WTC11 (cell line): ENCODE results near the gene TMPRSS6. TPM values are rescaled to one million over a fixed set of nuclear protein-coding genes. Genes with fewer than 3 reads are reported as not detected.

Experiments
- ATAC-seq: fragments of 200-7000 bp; cut with Tn5 transposase; 2 replicates; pipeline ENCODE4 v1.10.0; 2021; ENCODE audit warnings: mild to moderate bottlenecking, moderate library complexity
- CTCF ChIA-PET: fragments of 300-600 bp; sonication (Branson Sonifier 250); formaldehyde crosslinking; loops from one replicate; lab custom pipeline; 2021; ENCODE audit warnings: antibody characterized with exemption; lab: Charles Lee
- POLR2A ChIA-PET: fragments of 350-600 bp; sonication (Branson Sonifier 250); formaldehyde crosslinking; loops from one replicate; lab custom pipeline; 2021; ENCODE audit warnings: antibody characterized with exemption; lab: Charles Lee
- DNase-seq: peaks from one replicate; pipeline ENCODE4 v3.0.0; 2021; ENCODE audit warnings: low spot score
- H3K27ac Mint-ChIP-seq: 2 replicates; pipeline ENCODE4 v1.8.0; 2021; ENCODE audit warnings: mixed read lengths
- H3K27me3 Mint-ChIP-seq: 2 replicates; pipeline ENCODE4 v1.8.0; 2021; ENCODE audit warnings: low read depth, mild to moderate bottlenecking, moderate library complexity, mixed read lengths
- H3K36me3 Mint-ChIP-seq: 2 replicates; pipeline ENCODE4 v1.8.0; 2021; ENCODE audit warnings: mixed read lengths
- H3K4me1 Mint-ChIP-seq: 2 replicates; pipeline ENCODE4 v1.8.0; 2022; ENCODE audit warnings: mixed read lengths
- H3K4me3 Mint-ChIP-seq: 2 replicates; pipeline ENCODE4 v1.8.0; 2021; ENCODE audit warnings: mild to moderate bottlenecking, moderate library complexity, mixed read lengths
- H3K9me3 Mint-ChIP-seq: 2 replicates; pipeline ENCODE4 v1.8.0; 2021; ENCODE audit warnings: mixed read lengths
- AFF4 ChIP-seq: sonication (generic); formaldehyde crosslinking; IDR thresholded peaks from 2 replicates; pipeline ENCODE4 v1.8.1; 2023; ENCODE audit warnings: mild to moderate bottlenecking, missing genetic modification reagents, borderline replicate concordance
- AR ChIP-seq: fragments of 250-450 bp; sonication (Bioruptor Pico); IDR thresholded peaks from 2 replicates; pipeline ENCODE4 v1.9.0; 2021; ENCODE audit warnings: mild to moderate bottlenecking
- CREM ChIP-seq: sonication (generic); formaldehyde crosslinking; IDR thresholded peaks from 2 replicates; pipeline ENCODE4 v1.8.1; 2022; ENCODE audit warnings: mild to moderate bottlenecking, missing genetic modification reagents, moderate library complexity
- E2F1 ChIP-seq: sonication (generic); formaldehyde crosslinking; IDR thresholded peaks from 2 replicates; pipeline ENCODE4 v1.8.0; 2022; ENCODE audit warnings: mild to moderate bottlenecking, missing genetic modification reagents
- E2F5 ChIP-seq: sonication (generic); formaldehyde crosslinking; IDR thresholded peaks from 2 replicates; pipeline ENCODE4 v1.8.1; 2022; ENCODE audit warnings: mild to moderate bottlenecking, moderate library complexity, missing genetic modification reagents
- ETV6 ChIP-seq: sonication (generic); formaldehyde crosslinking; IDR thresholded peaks from 2 replicates; pipeline ENCODE4 v1.8.1; 2022; ENCODE audit warnings: mild to moderate bottlenecking, missing genetic modification reagents
- GABPB1 ChIP-seq: sonication (generic); formaldehyde crosslinking; IDR thresholded peaks from 2 replicates; pipeline ENCODE4 v1.8.1; 2023; ENCODE audit warnings: mild to moderate bottlenecking, missing genetic modification reagents
- JUN ChIP-seq: sonication (generic); formaldehyde crosslinking; IDR thresholded peaks from 2 replicates; pipeline ENCODE4 v1.8.0; 2023; ENCODE audit warnings: mild to moderate bottlenecking, missing genetic modification reagents
- MYBL2 ChIP-seq: sonication (generic); formaldehyde crosslinking; IDR thresholded peaks from 2 replicates; pipeline ENCODE4 v1.8.1; 2023; ENCODE audit warnings: mild to moderate bottlenecking, moderate library complexity, missing genetic modification reagents
- NFE2L1 ChIP-seq: sonication (generic); formaldehyde crosslinking; IDR thresholded peaks from 2 replicates; pipeline ENCODE4 v1.8.1; 2023; ENCODE audit warnings: missing genetic modification reagents
- NR1H2 ChIP-seq: sonication (generic); formaldehyde crosslinking; IDR thresholded peaks from 2 replicates; pipeline ENCODE4 v1.9.0; 2021; ENCODE audit warnings: mild to moderate bottlenecking, moderate library complexity, missing genetic modification reagents
- OVOL2 ChIP-seq: fragments of 250-450 bp; sonication (Bioruptor Pico); IDR thresholded peaks from 2 replicates; pipeline ENCODE4 v1.9.0; 2021; ENCODE audit warnings: mild to moderate bottlenecking, borderline replicate concordance
- STAT6 ChIP-seq: sonication (generic); formaldehyde crosslinking; conservative IDR thresholded peaks from 2 replicates; pipeline ENCODE4 v1.8.1; 2023; ENCODE audit warnings: mild to moderate bottlenecking, low read depth, missing genetic modification reagents, moderate library complexity
- TP53 ChIP-seq: sonication (generic); formaldehyde crosslinking; IDR thresholded peaks from 2 replicates; pipeline ENCODE4 v1.8.1; 2023; ENCODE audit warnings: mild to moderate bottlenecking, missing genetic modification reagents
- USF1 ChIP-seq: sonication (generic); formaldehyde crosslinking; IDR thresholded peaks from 2 replicates; pipeline ENCODE4 v1.8.0; 2022; ENCODE audit warnings: mild to moderate bottlenecking, missing genetic modification reagents
- ZBTB21 ChIP-seq: sonication (generic); formaldehyde crosslinking; IDR thresholded peaks from 2 replicates; pipeline ENCODE4 v1.8.1; 2023; ENCODE audit warnings: mild to moderate bottlenecking, missing genetic modification reagents, borderline replicate concordance
- ZNF121 ChIP-seq: sonication (generic); formaldehyde crosslinking; IDR thresholded peaks from 2 replicates; pipeline ENCODE4 v1.8.0; 2023; ENCODE audit warnings: missing genetic modification reagents
- ZNF232 ChIP-seq: sonication (generic); formaldehyde crosslinking; IDR thresholded peaks from 2 replicates; pipeline ENCODE4 v1.8.0; 2022; ENCODE audit warnings: mild to moderate bottlenecking, missing genetic modification reagents
- ZNF423 ChIP-seq: fragments of 250-450 bp; sonication (Bioruptor Pico); IDR thresholded peaks from 2 replicates; pipeline ENCODE4 v2.1.2; 2022; ENCODE audit warnings: mild to moderate bottlenecking, moderate library complexity
- ZNF512 ChIP-seq: sonication (generic); formaldehyde crosslinking; IDR thresholded peaks from 2 replicates; pipeline ENCODE4 v1.8.1; 2022; ENCODE audit warnings: missing genetic modification reagents, borderline replicate concordance
- total RNA-seq: library from RNA; stranded (reverse); gene quantifications from 3 replicates; pipeline ENCODE4 v1.2.3, GENCODE V29; 2021

The TMPRSS6 gene
- total RNA-seq, 1 experiment from 2014 or later, result 0.11 TPM

GRCh38 chr22:37074537-37074936 lies 35.0 kb downstream of the TMPRSS6 start:
- Mint-ChIP-seq H3K9me3 (no peaks in the 10 kb centered on the region), H3K36me3 (no peaks in the 10 kb centered on the region), H3K27ac (no peak overlapping the region), H3K27me3 (peaks cover 11% of the 10 kb centered on the region), H3K4me1 (peaks cover 5% of the 10 kb centered on the region), H3K4me3 (no peak overlapping the region)
- TF ChIP-seq GABPB1 (no peak), E2F5 (CRISPR knock-in tag) (no peak), CREM (no peak), ZNF423 (CRISPR knock-in tag) (no peak), NFE2L1 (CRISPR knock-in tag) (no peak), E2F1 (CRISPR knock-in tag) (no peak), ZBTB21 (CRISPR knock-in tag) (no peak), STAT6 (no peak), ETV6 (no peak), AR (CRISPR knock-in tag) (no peak), TP53 (CRISPR knock-in tag) (no peak), JUN (CRISPR knock-in tag) (no peak), MYBL2 (CRISPR knock-in tag) (no peak), NR1H2 (CRISPR knock-in tag) (no peak), ZNF232 (no peak), AFF4 (no peak), USF1 (CRISPR knock-in tag) (no peak), ZNF512 (CRISPR knock-in tag) (no peak), OVOL2 (CRISPR knock-in tag) (no peak), ZNF121 (CRISPR knock-in tag) (no peak)
- DNase-seq, result no peak
- ChIA-PET CTCF (no interaction called here), POLR2A (no interaction called here)
- ATAC-seq, result no peak
